Measurements from ENCODE around the gene CRIM1. TPM values are rescaled to one million over a fixed set of nuclear protein-coding genes. Genes with fewer than 3 reads are reported as not detected.
A peak's percentile ranks its signal among the peaks of the same experiment; 100 is the strongest.

CRIM1 gene
- total RNA-seq, 1 donor from 2014 or later: 105 TPM

GRCh38 chr2:36369716-36370115 lies 14.1 kb downstream of the CRIM1 start:
- intact Hi-C loops (cut with DNase I): no loop called here
- DNase-seq (no peak), ATAC-seq (no peak)
- Histone ChIP-seq H3K4me3 (no peak overlapping the region), H3K27ac (no peak overlapping the region), H3K9me3 (no peaks in the 10 kb centered on the region), H3K4me1 (peaks cover 98% of the 10 kb centered on the region), H3K36me3 (no peaks in the 10 kb centered on the region), H3K27me3 (ENCODE audit: low read depth) (no peaks in the 10 kb centered on the region)
- TF ChIP-seq CTCF (IDR thresholded peaks at IDR 0.05): no peak

- DNase-seq (no peak), ATAC-seq (no peak)
- TF ChIP-seq CTCF (IDR thresholded peaks at IDR 0.05): no peak
- Histone ChIP-seq H3K27me3 (ENCODE audit: low read depth) (no peaks in the 10 kb centered on the region), H3K27ac (no peak overlapping the region), H3K36me3 (no peaks in the 10 kb centered on the region), H3K9me3 (no peaks in the 10 kb centered on the region), H3K4me1 (peaks cover 98% of the 10 kb centered on the region), H3K4me3 (no peak overlapping the region)
- intact Hi-C loops (cut with DNase I): no loop called here
Observed at GRCh38 chr2:36370281-36370680, 14.7 kb downstream of the CRIM1 start.

GRCh38 chr2:36371070-36371874 lies 15.7 kb downstream of the CRIM1 start:
- peaks cover 100% of the 10 kb centered on the region for H3K4me1 ChIP-seq
- no peaks in the 10 kb centered on the region for H3K27me3 ChIP-seq (ENCODE audit: low read depth)
- no peak for ATAC-seq
- H3K27ac ChIP-seq: no peak overlapping the region
- no peaks in the 10 kb centered on the region for H3K9me3 ChIP-seq
- H3K36me3 ChIP-seq: no peaks in the 10 kb centered on the region
- intact Hi-C loops (cut with DNase I): no loop called here
- DNase-seq: no peak
- no peak overlapping the region for H3K4me3 ChIP-seq
- TF ChIP-seq CTCF (IDR thresholded peaks at IDR 0.05): no peak

- DNase-seq (no peak), ATAC-seq (no peak)
- intact Hi-C loops (cut with DNase I): no loop called here
- no peaks in the 10 kb centered on the region for H3K9me3 ChIP-seq
- peaks cover 100% of the 10 kb centered on the region for H3K4me1 ChIP-seq
- no peaks in the 10 kb centered on the region for H3K36me3 ChIP-seq
- no peak overlapping the region for H3K27ac ChIP-seq
- no peak for TF ChIP-seq CTCF (IDR thresholded peaks at IDR 0.05)
- no peak overlapping the region for H3K4me3 ChIP-seq
- H3K27me3 ChIP-seq (ENCODE audit: low read depth): no peaks in the 10 kb centered on the region
Observed at GRCh38 chr2:36371928-36372391, 16.4 kb downstream of the CRIM1 start.

- no peak for TF ChIP-seq CTCF (IDR thresholded peaks at IDR 0.05)
- ATAC-seq (peak; percentile 83 to 89), DNase-seq (no peak)
- Histone ChIP-seq H3K9me3 (no peaks in the 10 kb centered on the region), H3K27me3 (ENCODE audit: low read depth) (no peaks in the 10 kb centered on the region), H3K4me3 (no peak overlapping the region), H3K36me3 (no peaks in the 10 kb centered on the region), H3K4me1 (peaks cover 94% of the 10 kb centered on the region), H3K27ac (peak overlapping the region; percentile 25)
- intact Hi-C loops (cut with DNase I): no loop called here
Observed at GRCh38 chr2:36373149-36373926, 17.8 kb downstream of the CRIM1 start.

All from lower lobe of right lung (tissue), 2 donors.